Immature natural killer cell (primary cell): ENCODE data around the gene AIFM1. TPM values are rescaled to one million over a fixed set of nuclear protein-coding genes. Genes with fewer than 3 reads are reported as not detected.

Experiments used
- DNase-seq, 3 donors: peaks; one replicate each; pipeline ENCODE4 v3.0.0; 2022; ENCODE audit warnings: mixed read lengths in 1 of 3
- H3K27ac Mint-ChIP-seq, 6 donors: one replicate each; pipeline ENCODE4 v1.8.0; 2020; ENCODE audit warnings: mixed read lengths in 6 of 6, mild to moderate bottlenecking in 5 of 6, inconsistent platforms in 4 of 6, moderate library complexity in 3 of 6
- H3K27me3 Mint-ChIP-seq, 3 donors: one replicate each; pipeline ENCODE4 v1.8.0; 2020 to 2021; ENCODE audit warnings: low read depth in 3 of 3, mild to moderate bottlenecking in 3 of 3, mixed read lengths in 3 of 3, moderate library complexity in 3 of 3, inconsistent platforms in 1 of 3
- H3K36me3 Mint-ChIP-seq, 3 donors: one replicate each; pipeline ENCODE4 v1.8.0; 2020; ENCODE audit warnings: mixed read lengths in 3 of 3, inconsistent platforms in 2 of 3, mild to moderate bottlenecking in 2 of 3
- H3K4me1 Mint-ChIP-seq, 2 donors: one replicate each; pipeline ENCODE4 v1.8.0; 2020; ENCODE audit warnings: inconsistent platforms in 2 of 2, mild to moderate bottlenecking in 2 of 2, mixed read lengths in 2 of 2, moderate library complexity in 1 of 2
- H3K4me3 Mint-ChIP-seq, 5 donors: one replicate each; pipeline ENCODE4 v1.8.0; 2020; ENCODE audit warnings: mild to moderate bottlenecking in 5 of 5, mixed read lengths in 5 of 5, inconsistent platforms in 3 of 5, moderate library complexity in 3 of 5
- H3K9me3 Mint-ChIP-seq, 6 donors: one replicate each; pipeline ENCODE4 v1.8.0; 2020; ENCODE audit warnings: mild to moderate bottlenecking in 6 of 6, mixed read lengths in 6 of 6, inconsistent platforms in 4 of 6, moderate library complexity in 3 of 6
- polyA plus RNA-seq, 3 donors: library from polyadenylated mRNA; unstranded; fragments of 300-500 nt; fragmentation: Illumina TruSeq; gene quantifications; one replicate each; pipeline ENCODE4 v1.2.3, GENCODE V29; 2021

The AIFM1 gene
- polyA plus RNA-seq, 3 donors from 2014 or later: 20.1 to 31.0 (median 29.0) TPM

GRCh38 chrX:130108647-130109428 is 56.8 kb downstream of the AIFM1 start:
- peak overlapping the region; percentile 88 to 92 (median 91) for H3K4me3 Mint-ChIP-seq
- peaks cover 0 to 6% (median 3%) of the 10 kb centered on the region in 3 donors for H3K27me3 Mint-ChIP-seq
- peak; percentile 52 to 55 (median 53) for DNase-seq
- H3K9me3 Mint-ChIP-seq: no peaks in the 10 kb centered on the region
- H3K4me1 Mint-ChIP-seq: peaks cover 53 to 54% of the 10 kb centered on the region in 2 donors
- peak overlapping the region; percentile 85 to 93 (median 92) for H3K27ac Mint-ChIP-seq
- H3K36me3 Mint-ChIP-seq: no peaks in the 10 kb centered on the region

DNA sequence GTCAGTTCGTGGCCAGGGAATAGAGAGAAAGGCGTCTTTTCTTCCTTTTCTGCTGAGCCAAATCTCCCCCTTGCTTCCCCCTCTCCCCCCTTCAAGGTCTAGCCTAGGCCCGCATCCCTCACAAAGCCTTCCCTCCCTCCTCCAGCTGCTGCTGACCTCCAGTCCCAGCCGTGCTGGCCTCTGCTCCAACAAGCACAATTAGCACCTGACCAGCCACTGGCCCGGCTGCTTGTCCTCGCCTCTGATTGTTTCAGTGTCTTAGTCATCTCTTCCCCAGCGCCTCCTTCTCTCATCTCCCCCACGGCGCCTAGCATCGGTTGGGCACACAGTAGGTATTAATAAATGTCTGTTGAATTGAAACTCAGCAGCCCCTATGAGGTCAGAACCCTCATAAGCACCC is 59.6 kb downstream of the AIFM1 start:
- peaks cover 72 to 74% of the 10 kb centered on the region in 2 donors for H3K4me1 Mint-ChIP-seq

GRCh38 chrX:130105244-130105643 is 60.4 kb downstream of the AIFM1 start:
- H3K27ac Mint-ChIP-seq: peak overlapping the region in 5 of 6 donors; percentile 54 to 82 (median 66)
- peaks cover 80 to 83% of the 10 kb centered on the region in 2 donors for H3K4me1 Mint-ChIP-seq
- no peak for DNase-seq
- peaks cover 0 to 4% (median 0%) of the 10 kb centered on the region in 3 donors for H3K36me3 Mint-ChIP-seq
- no peaks in the 10 kb centered on the region for H3K9me3 Mint-ChIP-seq
- H3K27me3 Mint-ChIP-seq: peaks cover 0 to 6% (median 5%) of the 10 kb centered on the region in 3 donors
- H3K4me3 Mint-ChIP-seq: peak overlapping the region; percentile 19 to 59 (median 28)

More for the DNA sequence above, 59.6 kb downstream of the AIFM1 start:
- peak overlapping the region; percentile 55 to 85 (median 82) for H3K27ac Mint-ChIP-seq
- H3K9me3 Mint-ChIP-seq: no peaks in the 10 kb centered on the region
- H3K36me3 Mint-ChIP-seq: peaks cover 0 to under 1% (median 0%) of the 10 kb centered on the region in 3 donors
- H3K4me3 Mint-ChIP-seq: peak overlapping the region; percentile 39 to 78 (median 54)
- DNase-seq: no peak
- peaks cover 0 to 6% (median 5%) of the 10 kb centered on the region in 3 donors for H3K27me3 Mint-ChIP-seq

GRCh38 chrX:130103605-130104004 is 62.0 kb downstream of the AIFM1 start:
- peak overlapping the region in 1 of 5 donors; percentile 49 for H3K4me3 Mint-ChIP-seq
- H3K27me3 Mint-ChIP-seq: peaks cover 0 to 6% (median 0%) of the 10 kb centered on the region in 3 donors
- H3K4me1 Mint-ChIP-seq: peaks cover 90 to 94% of the 10 kb centered on the region in 2 donors
- DNase-seq: no peak
- peak overlapping the region in 4 of 6 donors; percentile 55 to 70 (median 67) for H3K27ac Mint-ChIP-seq
- H3K36me3 Mint-ChIP-seq: peaks cover 0 to 4% (median 0%) of the 10 kb centered on the region in 3 donors
- H3K9me3 Mint-ChIP-seq: no peaks in the 10 kb centered on the region

DNA sequence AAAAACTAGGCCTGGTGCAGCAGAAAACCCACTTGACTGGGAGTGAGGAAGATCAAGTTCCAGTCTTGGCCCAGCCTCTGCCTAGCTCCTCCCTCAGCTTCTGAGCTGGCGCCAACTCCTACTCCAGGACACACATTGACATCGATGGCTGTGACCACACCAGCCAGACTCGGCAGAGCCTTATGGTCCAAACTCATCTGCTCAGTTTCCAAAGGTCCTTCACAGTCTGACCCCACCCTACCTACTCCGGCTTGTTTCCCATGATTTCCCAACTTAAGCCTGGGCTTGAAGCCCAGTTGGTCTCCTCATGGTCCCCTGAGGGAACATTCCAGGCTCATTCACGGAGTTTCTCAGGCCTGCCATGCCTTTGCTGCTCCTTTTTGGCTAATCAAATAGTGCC is 65.5 kb downstream of the AIFM1 start:
- no peaks in the 10 kb centered on the region for H3K9me3 Mint-ChIP-seq
- H3K4me1 Mint-ChIP-seq: peaks cover 87 to 89% of the 10 kb centered on the region in 2 donors
- peak overlapping the region; percentile 72 to 94 (median 90) for H3K27ac Mint-ChIP-seq
- H3K4me3 Mint-ChIP-seq: peak overlapping the region in 4 of 5 donors; percentile 4 to 26 (median 14)
- H3K27me3 Mint-ChIP-seq: peaks cover 0 to 4% (median 2%) of the 10 kb centered on the region in 3 donors
- DNase-seq: no peak
- peaks cover 0 to 4% (median 0%) of the 10 kb centered on the region in 3 donors for H3K36me3 Mint-ChIP-seq

- peaks cover 84% of the 10 kb centered on the region in 2 donors for H3K4me1 Mint-ChIP-seq
These were observed 67.5 kb downstream of the AIFM1 start for GRCh38 chrX:130098210-130098552.

DNA sequence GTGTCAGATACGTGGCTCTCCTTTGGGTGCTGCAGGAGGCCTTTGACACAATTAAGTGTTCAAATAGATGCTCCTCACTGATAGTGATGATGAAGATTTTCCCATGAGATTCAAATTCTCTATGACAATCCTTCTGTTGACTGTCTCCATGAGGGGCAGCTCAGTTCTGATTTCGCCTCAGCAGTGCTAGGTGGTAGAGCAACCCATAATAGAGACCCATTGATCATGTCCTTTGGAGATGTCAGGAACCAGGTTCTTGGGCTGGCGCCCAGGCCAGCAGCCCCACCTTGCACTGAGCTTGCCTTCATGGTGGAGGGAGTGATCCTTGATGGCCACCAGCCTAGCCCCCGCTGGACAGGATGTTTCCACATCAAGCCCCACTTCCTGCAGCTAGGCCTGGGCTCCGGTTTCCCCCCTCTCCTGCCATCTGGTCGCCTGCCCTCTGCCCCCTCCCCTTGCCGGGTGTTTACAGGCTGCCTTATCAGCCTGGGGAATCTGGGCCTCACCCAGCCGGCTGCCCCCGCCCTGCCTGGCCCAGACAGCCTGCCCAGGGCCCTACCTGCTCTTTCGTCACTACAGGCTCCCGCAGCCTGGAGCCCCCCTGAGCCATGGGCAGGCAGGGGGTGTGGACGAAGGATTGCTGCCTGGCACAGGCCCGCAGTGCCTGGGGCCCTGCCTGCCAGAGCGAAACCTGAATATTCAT is 68.0 kb downstream of the AIFM1 start:
- H3K4me3 Mint-ChIP-seq: peak overlapping the region; percentile 71 to 85 (median 71)
- peaks cover 0 to 4% (median 0%) of the 10 kb centered on the region in 3 donors for H3K36me3 Mint-ChIP-seq
- H3K9me3 Mint-ChIP-seq: no peaks in the 10 kb centered on the region
- peak overlapping the region; percentile 87 to 94 (median 92) for H3K27ac Mint-ChIP-seq
- DNase-seq: peak; percentile 43 to 60 (median 57)
- peaks cover 1 to 7% (median 6%) of the 10 kb centered on the region in 3 donors for H3K27me3 Mint-ChIP-seq
- peaks cover 84% of the 10 kb centered on the region in 2 donors for H3K4me1 Mint-ChIP-seq

More at GRCh38 chrX:130098210-130098552, 67.5 kb downstream of the AIFM1 start:
- Mint-ChIP-seq H3K27me3 (peaks cover 1 to 7% (median 6%) of the 10 kb centered on the region in 3 donors), H3K27ac (peak overlapping the region; percentile 87 to 94 (median 92)), H3K9me3 (no peaks in the 10 kb centered on the region), H3K4me3 (peak overlapping the region; percentile 71 to 85 (median 71)), H3K36me3 (peaks cover 0 to 4% (median 0%) of the 10 kb centered on the region in 3 donors)
- no peak for DNase-seq

DNA sequence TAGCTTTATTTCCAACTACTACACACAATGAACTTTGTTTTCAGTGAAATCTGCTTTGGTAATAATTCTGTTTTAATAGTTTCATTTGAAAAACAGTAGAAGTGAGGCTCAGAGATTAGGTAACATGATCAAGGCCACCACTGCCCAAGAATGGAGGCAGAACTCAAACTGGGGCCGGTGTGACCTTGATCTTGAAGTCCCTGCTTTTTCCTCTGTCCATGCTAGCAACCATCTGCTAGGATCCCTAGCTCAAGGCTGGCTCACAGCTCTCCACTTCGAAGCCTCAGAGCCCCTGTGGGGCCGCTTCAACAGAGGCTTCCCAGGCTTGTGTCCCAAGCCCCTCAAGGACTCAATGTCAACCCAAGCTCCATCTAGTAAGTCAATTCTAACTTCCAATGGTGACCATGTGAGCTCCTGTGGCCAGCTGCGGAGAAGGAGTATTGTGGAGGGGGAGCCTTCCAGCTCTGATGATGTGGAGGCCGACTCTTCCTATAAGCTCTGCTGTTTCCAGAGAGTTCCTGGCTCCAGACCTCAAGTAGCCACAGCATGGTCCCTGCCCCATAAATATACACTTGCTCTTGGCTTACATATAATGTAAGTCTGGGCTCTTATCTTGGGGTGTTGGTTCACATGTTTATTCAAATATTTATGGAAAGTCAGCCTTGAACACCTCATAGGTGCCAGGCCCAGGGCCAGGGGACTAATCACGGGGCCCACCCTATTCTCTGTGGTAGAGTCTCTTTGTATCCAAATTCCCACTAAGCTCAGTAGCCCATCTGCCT is 70.2 kb downstream of the AIFM1 start:
- H3K4me1 Mint-ChIP-seq: peaks cover 83 to 85% of the 10 kb centered on the region in 2 donors

GRCh38 chrX:130094696-130095095 is 70.9 kb downstream of the AIFM1 start:
- DNase-seq: peak in 2 of 3 donors; percentile 33 to 44
- Mint-ChIP-seq H3K27me3 (peaks cover 3 to 17% (median 12%) of the 10 kb centered on the region in 3 donors), H3K4me1 (peaks cover 81 to 84% of the 10 kb centered on the region in 2 donors), H3K36me3 (peaks cover 0 to 3% (median 0%) of the 10 kb centered on the region in 3 donors), H3K27ac (peak overlapping the region; percentile 78 to 90 (median 88)), H3K9me3 (no peaks in the 10 kb centered on the region), H3K4me3 (peak overlapping the region; percentile 26 to 61 (median 51))

More for the DNA sequence above, 70.2 kb downstream of the AIFM1 start:
- DNase-seq: no peak
- Mint-ChIP-seq H3K36me3 (peaks cover 0 to under 1% (median 0%) of the 10 kb centered on the region in 3 donors), H3K27ac (peak overlapping the region; percentile 78 to 90 (median 88)), H3K27me3 (peaks cover 3 to 13% (median 12%) of the 10 kb centered on the region in 3 donors), H3K9me3 (no peaks in the 10 kb centered on the region), H3K4me3 (peak overlapping the region; percentile 3 to 61 (median 42))

DNA sequence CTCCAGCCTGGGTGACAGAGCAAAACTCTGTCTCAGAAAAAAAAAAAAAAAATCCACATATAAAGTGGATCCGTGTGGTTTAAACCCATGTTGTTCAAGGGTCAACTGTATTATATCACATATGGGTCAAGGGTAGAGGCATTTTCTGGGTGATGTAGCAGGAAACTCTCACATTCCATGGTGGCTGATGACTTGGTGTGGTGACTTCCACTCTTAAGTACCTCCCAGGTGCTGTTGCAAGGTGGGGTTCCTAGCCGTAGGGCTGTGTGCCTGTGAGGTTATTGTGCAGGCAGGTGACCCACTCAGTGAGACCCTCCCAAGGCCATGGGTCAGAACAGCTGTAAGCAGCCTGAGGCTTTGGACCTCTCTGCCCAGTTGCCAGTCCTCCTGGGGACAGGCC is 72.4 kb downstream of the AIFM1 start:
- no peaks in the 10 kb centered on the region for H3K9me3 Mint-ChIP-seq
- no peak for DNase-seq
- H3K27ac Mint-ChIP-seq: peak overlapping the region; percentile 94 to 98 (median 96)
- H3K27me3 Mint-ChIP-seq: peaks cover 3 to 17% (median 12%) of the 10 kb centered on the region in 3 donors
- peak overlapping the region in 3 of 5 donors; percentile 12 to 96 (median 43) for H3K4me3 Mint-ChIP-seq
- H3K36me3 Mint-ChIP-seq: peaks cover 0 to 3% (median 0%) of the 10 kb centered on the region in 3 donors
- H3K4me1 Mint-ChIP-seq: peaks cover 80 to 84% of the 10 kb centered on the region in 2 donors

DNA sequence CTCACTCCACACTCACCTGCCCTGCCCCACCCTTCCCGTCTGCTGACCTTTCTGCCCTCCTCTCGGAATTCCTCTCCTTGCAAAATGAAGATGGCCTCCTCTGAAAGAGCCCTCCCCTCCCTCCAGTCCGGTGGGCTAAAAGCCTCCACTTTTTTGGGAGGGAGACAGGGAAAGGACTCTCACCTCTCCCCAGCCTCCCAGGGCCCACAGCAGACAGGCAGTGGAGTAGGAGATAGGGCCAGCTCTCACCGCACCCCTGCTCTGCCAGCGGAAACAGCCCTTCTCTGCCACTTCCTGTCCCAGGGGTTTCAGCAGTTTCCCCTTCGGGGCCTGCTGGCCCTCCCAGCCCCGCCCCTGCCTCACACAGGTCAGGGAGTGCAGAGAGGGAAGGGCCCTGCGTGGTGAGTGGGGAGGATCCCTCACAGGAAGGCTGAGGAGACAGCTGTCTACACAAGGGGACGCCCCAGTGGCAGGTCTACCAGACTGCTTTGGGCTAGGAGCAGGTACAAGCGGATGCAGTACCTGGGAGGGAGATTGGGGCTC is 73.6 kb downstream of the AIFM1 start:
- H3K4me1 Mint-ChIP-seq: peaks cover 81 to 83% of the 10 kb centered on the region in 2 donors
- peaks cover 7 to 17% (median 12%) of the 10 kb centered on the region in 3 donors for H3K27me3 Mint-ChIP-seq
- peaks cover 0 to 6% (median 0%) of the 10 kb centered on the region in 3 donors for H3K36me3 Mint-ChIP-seq

GRCh38 chrX:130090364-130090763 is 75.3 kb downstream of the AIFM1 start:
- Mint-ChIP-seq H3K9me3 (no peaks in the 10 kb centered on the region), H3K4me1 (peaks cover 85 to 87% of the 10 kb centered on the region in 2 donors), H3K27ac (peak overlapping the region; percentile 88 to 98 (median 95)), H3K4me3 (peak overlapping the region; percentile 49 to 96 (median 89)), H3K27me3 (peaks cover 12 to 25% (median 13%) of the 10 kb centered on the region in 3 donors), H3K36me3 (peaks cover 0 to 6% (median 0%) of the 10 kb centered on the region in 3 donors)
- DNase-seq: no peak

More for the DNA sequence above, 73.6 kb downstream of the AIFM1 start:
- peak overlapping the region; percentile 89 to 96 (median 96) for H3K4me3 Mint-ChIP-seq
- peak; percentile 84 to 86 (median 85) for DNase-seq
- no peaks in the 10 kb centered on the region for H3K9me3 Mint-ChIP-seq
- peak overlapping the region; percentile 94 to 98 (median 96) for H3K27ac Mint-ChIP-seq
